HepG2 (cell line): ENCODE results near the gene ZNF284. TPM values are rescaled to one million over a fixed set of nuclear protein-coding genes. Genes with fewer than 3 reads are reported as not detected.

ENCODE experiments used
- AHR ChIP-seq: IDR thresholded peaks from 2 replicates; pipeline ENCODE4 v1.6.1; 2018; ENCODE audit warnings: missing genetic modification reagents, missing compliant biosample characterization
- ARNT2 ChIP-seq: sonication (generic); formaldehyde crosslinking; IDR thresholded peaks from 2 replicates; pipeline ENCODE4 v1.8.0; 2022; ENCODE audit warnings: mild to moderate bottlenecking, low read depth, missing genetic modification reagents, moderate library complexity
- CREM ChIP-seq, 2 experiments: sonication (generic) in 1 of 2; formaldehyde crosslinking in 1 of 2; IDR thresholded peaks; 2 replicates each; pipeline versions ENCODE4 v1.4.0 to v1.6.1; 2016 to 2020; ENCODE audit warnings: antibody characterized with exemption in 1 of 2, mild to moderate bottlenecking in 1 of 2, missing genetic modification reagents in 1 of 2
- E2F1 ChIP-seq: sonication (generic); formaldehyde crosslinking; IDR thresholded peaks from 2 replicates; pipeline ENCODE4 v1.5.0; 2020; ENCODE audit warnings: missing genetic modification reagents
- MTERF4 ChIP-seq: sonication (generic); formaldehyde crosslinking; IDR thresholded peaks from 2 replicates; pipeline ENCODE4 v1.8.0; 2023; ENCODE audit warnings: mild to moderate bottlenecking, missing genetic modification reagents
- POGK ChIP-seq: sonication (generic); formaldehyde crosslinking; conservative IDR thresholded peaks from 2 replicates; pipeline ENCODE4 v1.8.0; 2022; ENCODE audit warnings: mild to moderate bottlenecking, moderate library complexity, missing genetic modification reagents
- RXRA ChIP-seq: sonication (generic); formaldehyde crosslinking; IDR thresholded peaks from 2 replicates; pipeline ENCODE4 v1.5.1; 2020; ENCODE audit warnings: missing genetic modification reagents
- SRY ChIP-seq: sonication (generic); formaldehyde crosslinking; IDR thresholded peaks from 2 replicates; pipeline ENCODE4 v1.8.0; 2022; ENCODE audit warnings: mild to moderate bottlenecking, missing genetic modification reagents
- TFDP1 ChIP-seq: IDR thresholded peaks from 2 replicates; pipeline ENCODE4 v1.6.1; 2016; ENCODE audit warnings: missing compliant biosample characterization, missing genetic modification reagents, borderline replicate concordance
- TOE1 ChIP-seq: sonication (generic); formaldehyde crosslinking; IDR thresholded peaks from 2 replicates; pipeline ENCODE4 v1.4.0; 2020; ENCODE audit warnings: mild to moderate bottlenecking, missing genetic modification reagents
- ZBTB49 ChIP-seq: sonication (generic); formaldehyde crosslinking; IDR thresholded peaks from 2 replicates; pipeline ENCODE4 v1.4.0; 2020; ENCODE audit warnings: missing genetic modification reagents, borderline replicate concordance
- ZFY ChIP-seq: sonication (generic); formaldehyde crosslinking; IDR thresholded peaks from 2 replicates; pipeline ENCODE4 v1.4.0; 2020; ENCODE audit warnings: missing genetic modification reagents
- ZNF12 ChIP-seq: sonication (generic); formaldehyde crosslinking; IDR thresholded peaks from 2 replicates; pipeline ENCODE4 v1.5.0; 2020; ENCODE audit warnings: missing genetic modification reagents
- ZNF350 ChIP-seq: sonication (generic); formaldehyde crosslinking; IDR thresholded peaks from 2 replicates; pipeline ENCODE4 v1.4.0; 2020; ENCODE audit warnings: mild to moderate bottlenecking, low read depth, missing genetic modification reagents, borderline replicate concordance
- ZNF546 ChIP-seq: sonication (generic); formaldehyde crosslinking; conservative IDR thresholded peaks from 2 replicates; pipeline ENCODE4 v1.8.1; 2023; ENCODE audit warnings: mild to moderate bottlenecking, missing genetic modification reagents
- ZNF570 ChIP-seq: sonication (generic); formaldehyde crosslinking; IDR thresholded peaks from 2 replicates; pipeline ENCODE4 v1.4.0; 2020; ENCODE audit warnings: mild to moderate bottlenecking, missing genetic modification reagents, borderline replicate concordance
- ZNF710 ChIP-seq: sonication (generic); formaldehyde crosslinking; IDR thresholded peaks from 2 replicates; pipeline ENCODE4 v1.5.0; 2020; ENCODE audit warnings: mild to moderate bottlenecking, missing genetic modification reagents, borderline replicate concordance
- polyA plus RNA-seq, 8 experiments: library from polyadenylated mRNA; depleted of rRNA in 3 of 8; stranded (reverse) in 7 of 8; unstranded in 1 of 8; fragments of >200 nt; fragmentation: Illumina TruSeq in 4 of 8; extraction: Trizol in 4 of 8; gene quantifications; 2 replicates each; pipeline versions ENCODE4 v1.2.1 to v1.2.3, GENCODE V29; 2011 to 2016; ENCODE audit warnings: low read depth in 4 of 8, missing spikeins in 1 of 8, mixed read lengths in 1 of 8; ENCODE audit not compliant: insufficient read depth in 1 of 8
- total RNA-seq, 5 experiments: library from RNA; depleted of rRNA; stranded (reverse); fragments of >200 nt; fragmentation: Illumina TruSeq; extraction: Trizol; gene quantifications; 2 replicates each; pipeline ENCODE4 v1.2.3, GENCODE V29; 2016; ENCODE audit warnings: low read depth in 1 of 5

ZNF284 gene
- total and polyA plus RNA-seq, 2 of the 13 experiments (the other 11 are each of a cell fraction or from before 2014, with no cell fraction given) = 1.2 to 2.3 TPM

GRCh38 chr19:44071824-44072542 is at the start of gene ZNF284 (continued):
- TF ChIP-seq ZFY (peak; percentile 53), ZNF710 (CRISPR knock-in tag) (no peak), AHR (CRISPR knock-in tag) (peak; percentile 63; the same call in 1 of the 2 replicates), POGK (CRISPR knock-in tag) (0 out of 2 replicates have a peak, but pooled peaks have one; percentile 77), CREM (IDR thresholded peaks at IDR 0.05) (peak; percentile 98), CREM (CRISPR knock-in tag; IDR thresholded peaks at IDR 0.05) (no peak), TOE1 (CRISPR knock-in tag) (no peak), E2F1 (CRISPR knock-in tag) (peak; percentile 62; the same call in 1 of the 2 replicates), ARNT2 (peak; percentile 42; the same call in 1 of the 2 replicates), TFDP1 (CRISPR knock-in tag) (peak; percentile 72; the same call in 1 of the 2 replicates), ZNF570 (no peak), ZNF546 (CRISPR knock-in tag) (0 out of 2 replicates have a peak, but pooled peaks have one; percentile 31), ZNF12 (CRISPR knock-in tag) (0 out of 2 replicates have a peak, but pooled peaks have one; percentile 46), RXRA (no peak), ZNF350 (CRISPR knock-in tag) (peak; percentile 80), SRY (peak; percentile 75), MTERF4 (CRISPR knock-in tag) (no peak; the same call in 1 of the 2 replicates), ZBTB49 (CRISPR knock-in tag) (0 out of 2 replicates have a peak, but pooled peaks have one; percentile 38)
